ENCODE results near the gene PEAK1.

PEAK1 gene

GRCh38 chr15:77112838-77113504 is 306.9 kb downstream of the PEAK1 start (continued):
- TF ChIP-seq FEZF1 (tag by site-specific recombination; IDR thresholded peaks at IDR 0.05) = no peak
- TF ChIP-seq ZFP69B (tag by site-specific recombination; IDR thresholded peaks at IDR 0.05) = no peak
- no peak for TF ChIP-seq SP3 (tag by site-specific recombination; IDR thresholded peaks at IDR 0.05)
- TF ChIP-seq ZNF404 (tag by site-specific recombination; IDR thresholded peaks at IDR 0.05) = no peak

- H3K4me3 ChIP-seq (ENCODE audit: low read depth, low read length) = no peak overlapping the region
- no peaks in the 10 kb centered on the region for H3K4me1 ChIP-seq (ENCODE audit: control insufficient read depth, insufficient read depth, low read length)
- TF ChIP-seq PBX3 (CRISPR knock-in tag; IDR thresholded peaks at IDR 0.05) = no peak
- TF ChIP-seq ZNF768 (tag by site-specific recombination; IDR thresholded peaks at IDR 0.05) = no peak
- no peak for TF ChIP-seq ZNF610 (tag by site-specific recombination; IDR thresholded peaks at IDR 0.05; ENCODE audit: borderline replicate concordance)
- TF ChIP-seq HIC1 (tag by site-specific recombination; IDR thresholded peaks at IDR 0.05) = no peak
- no peak for TF ChIP-seq ZIC2 (tag by site-specific recombination; IDR thresholded peaks at IDR 0.05)
- no peak for TF ChIP-seq ZNF354C (tag by site-specific recombination; IDR thresholded peaks at IDR 0.05; ENCODE audit: borderline replicate concordance, low read depth)
- no peak for TF ChIP-seq SALL2 (tag by site-specific recombination; IDR thresholded peaks at IDR 0.05; ENCODE audit: borderline replicate concordance)
- TF ChIP-seq PATZ1 (tag by site-specific recombination; IDR thresholded peaks at IDR 0.05) = no peak
- no peak for TF ChIP-seq ZBTB49 (tag by site-specific recombination; IDR thresholded peaks at IDR 0.05; ENCODE audit: low read depth)
- TF ChIP-seq ZNF707 (tag by site-specific recombination; IDR thresholded peaks at IDR 0.05) = no peak
- no peak for TF ChIP-seq ZNF175 (tag by site-specific recombination; IDR thresholded peaks at IDR 0.05)
- TF ChIP-seq ZNF529 (tag by site-specific recombination; IDR thresholded peaks at IDR 0.05; ENCODE audit: insufficient replicate concordance) = no peak
- no peak for TF ChIP-seq ZFP41 (tag by site-specific recombination; IDR thresholded peaks at IDR 0.05; ENCODE audit: borderline replicate concordance)
- H3K36me3 ChIP-seq (ENCODE audit: control insufficient read depth in 2 of 2, insufficient read depth in 1 of 2, low read length in 2 of 2) = peaks cover 0 to 8% of the 10 kb centered on the region in 2 experiments; a peak in 1 of 3 replicates
- H3K9me3 ChIP-seq (ENCODE audit: control insufficient read depth, insufficient read depth, low read depth, low read length) = no peaks in the 10 kb centered on the region
- POLR2A ChIA-PET = no interaction called here
- no peak overlapping the region for H3K27ac ChIP-seq (ENCODE audit: extremely low read depth, low read depth, low read length)
- CTCF ChIA-PET = interaction anchor here (2.9 kb wide), 1 partner anchor 431 kb away, joined by 20 read pairs; no protein-coding TSS in a partner anchor
Observed at GRCh38 chr15:77111789-77112188, 308.1 kb downstream of the PEAK1 start.

Measured in HEK293 (cell line).